ENCODE measurements around the gene FAM20C.

GRCh38 chr7:230274-230673 lies 37.9 kb downstream of the FAM20C start:
- TF ChIP-seq CTCF (IDR thresholded peaks at IDR 0.05; ENCODE audit: control extremely low read depth in 1 of 3, insufficient read depth in 1 of 3, low read depth in 1 of 3, low read length in 3 of 3) = no peak
- TF ChIP-seq POLR2A (IDR thresholded peaks at IDR 0.05; ENCODE audit: control extremely low read depth in 1 of 2, low read depth in 2 of 2, low read length in 2 of 2) = no peak
- no peak for TF ChIP-seq YY1 (IDR thresholded peaks at IDR 0.05; ENCODE audit: low read depth, low read length)
